Smooth muscle cell of the pulmonary artery (primary cell): ENCODE results near the gene KITLG. TPM values are rescaled to one million over a fixed set of nuclear protein-coding genes. Genes with fewer than 3 reads are reported as not detected.

ENCODE experiments used
- total RNA-seq: library from RNA; depleted of rRNA; stranded (reverse); fragments of >200 nt; gene quantifications from 2 replicates; pipeline ENCODE4 v1.2.3, GENCODE V29; 2014

KITLG gene, protein sequence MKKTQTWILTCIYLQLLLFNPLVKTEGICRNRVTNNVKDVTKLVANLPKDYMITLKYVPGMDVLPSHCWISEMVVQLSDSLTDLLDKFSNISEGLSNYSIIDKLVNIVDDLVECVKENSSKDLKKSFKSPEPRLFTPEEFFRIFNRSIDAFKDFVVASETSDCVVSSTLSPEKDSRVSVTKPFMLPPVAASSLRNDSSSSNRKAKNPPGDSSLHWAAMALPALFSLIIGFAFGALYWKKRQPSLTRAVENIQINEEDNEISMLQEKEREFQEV
- 68.7 and 91.6 TPM in 2 replicates for total RNA-seq

DNA sequence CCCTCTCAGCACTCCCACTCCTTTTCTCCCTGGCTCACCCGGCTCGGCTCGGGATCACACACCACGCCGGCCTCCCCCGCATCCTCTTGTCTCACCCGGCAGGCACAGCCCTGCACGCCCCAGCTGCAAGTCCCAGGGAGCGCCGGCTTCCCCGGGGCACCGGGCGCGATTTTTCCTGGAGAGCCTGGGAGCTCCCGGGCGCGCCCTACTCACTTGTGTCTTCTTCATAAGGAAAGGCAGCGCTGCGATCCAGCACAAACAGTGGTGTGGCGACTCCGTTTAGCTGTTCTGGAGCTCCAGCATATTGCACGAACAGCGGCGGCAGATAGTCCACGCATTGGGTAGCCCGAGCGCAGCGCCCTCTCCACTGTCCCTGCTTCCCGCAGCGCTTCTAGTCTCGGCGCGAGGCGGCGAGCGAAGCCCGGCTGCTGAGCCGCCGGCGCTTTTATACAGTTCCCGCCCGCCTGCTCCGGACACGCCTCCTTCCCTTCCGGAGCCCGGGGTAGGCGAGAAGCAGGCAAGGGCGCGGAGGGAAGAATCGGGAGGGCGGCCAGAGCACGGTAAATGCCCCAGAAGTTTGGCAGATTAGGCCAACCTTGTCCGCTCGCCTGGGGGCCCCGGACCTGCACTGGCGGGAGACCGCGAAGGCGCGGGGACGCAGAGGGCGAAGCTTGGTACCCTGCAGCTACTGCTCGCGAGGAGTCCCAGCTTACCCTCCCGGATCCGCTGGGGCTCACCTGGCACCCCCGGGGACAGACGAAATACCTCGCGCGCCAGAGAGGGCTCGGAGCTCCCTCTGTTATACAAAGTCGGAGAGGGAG lies at the start of gene KITLG:
Gene KITLG (minus strand): TSS at position 421 of the 821 bp plus-strand sequence. CDS start 193 bp downstream, at position 228.

